ENCODE results near the gene SHISA7. TPM values are rescaled to one million over a fixed set of nuclear protein-coding genes. Genes with fewer than 3 reads are reported as not detected.

The SHISA7 gene
- polyA plus RNA-seq (ENCODE audit: insufficient read depth in 1 of 5, insufficient read length in 5 of 5, low replicate concordance in 1 of 5), result under 1 TPM; 0.16 to 0.23 (median 0.18) TPM
- long read RNA-seq, donor 1, result 0 reads
- long read RNA-seq, donor 2, result 0 reads
- long read RNA-seq, donor 3, result 0 reads
- long read RNA-seq, donor 4, result 0 reads
- long read RNA-seq, donor 5, result 0 reads
- long read RNA-seq, donor 6, result 0 reads
- long read RNA-seq, donor 7, result 0 reads
- long read RNA-seq, donor 8, result 0 reads

DNA sequence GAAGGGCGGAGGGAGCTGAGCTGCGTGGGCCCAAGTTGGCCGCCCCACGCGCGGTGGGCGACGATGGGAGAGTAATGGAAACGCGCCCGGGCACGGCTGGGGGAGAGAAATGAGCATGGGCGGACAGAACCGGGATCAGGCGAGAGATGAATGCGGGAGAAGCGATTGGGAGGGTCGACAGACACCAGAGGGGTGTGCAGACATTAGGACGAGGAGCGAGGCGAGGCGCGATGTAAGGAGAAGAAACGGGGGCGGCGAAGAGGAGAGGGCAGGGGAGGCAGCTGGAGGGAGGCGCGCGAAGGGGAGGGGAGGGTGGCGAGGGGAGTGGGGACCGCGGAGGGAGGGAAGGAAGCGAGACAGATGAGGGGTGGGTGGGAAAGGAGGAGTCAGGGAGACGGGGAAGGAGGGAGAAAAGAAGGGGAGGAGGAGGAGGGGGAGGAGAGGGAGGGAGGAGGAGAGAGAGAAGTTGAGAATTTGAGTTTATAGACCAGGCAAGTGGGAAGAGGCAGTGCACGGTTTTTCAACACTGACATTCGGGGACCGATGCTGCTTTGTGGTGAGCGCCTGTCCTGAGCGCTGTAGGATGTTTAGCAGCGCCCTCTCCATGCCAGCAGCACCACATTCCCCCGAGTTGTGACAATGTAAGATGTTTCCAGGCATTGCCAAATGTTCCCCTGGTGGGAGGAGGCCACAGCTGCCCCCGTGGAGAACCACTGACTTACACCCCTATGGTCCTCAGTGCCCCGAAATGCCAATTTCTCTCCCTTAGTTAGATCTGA, at the start of gene SHISA7:
SHISA7 (minus strand) TSS at position 256 of the 779 bp plus-strand sequence. CDS start 437 bp downstream, outside the sequence.
- no peak for DNase-seq

DNA sequence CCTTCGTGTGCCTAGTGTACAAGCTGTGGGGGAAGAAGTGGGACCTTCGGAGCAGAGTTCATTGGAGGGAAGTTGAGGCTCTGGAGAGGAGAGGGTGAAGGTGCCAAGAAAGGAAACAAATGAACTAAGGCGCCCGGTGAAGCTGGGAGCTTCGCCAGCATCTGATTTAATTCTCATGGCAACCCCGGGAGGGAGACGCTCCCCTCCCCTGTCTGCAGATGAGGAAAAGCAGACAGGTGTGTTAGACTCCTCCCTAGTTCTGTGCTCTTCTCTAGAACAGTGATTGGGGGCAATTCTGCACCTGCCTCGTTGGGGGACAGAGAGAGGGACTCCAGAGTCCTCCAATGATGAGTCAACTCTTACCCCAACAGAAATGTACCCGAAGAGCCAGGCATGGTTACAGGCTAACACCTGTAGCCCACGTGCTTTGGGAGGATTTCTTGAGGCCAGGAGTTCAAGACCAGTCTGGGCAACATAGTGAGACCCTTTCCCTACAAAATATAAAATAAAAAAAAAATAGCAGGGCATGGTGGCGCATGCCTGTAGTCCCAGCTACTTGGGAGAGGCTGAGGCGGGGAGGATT, 49.4 kb upstream of the SHISA7 start:
- DNase-seq, result no peak

DNA sequence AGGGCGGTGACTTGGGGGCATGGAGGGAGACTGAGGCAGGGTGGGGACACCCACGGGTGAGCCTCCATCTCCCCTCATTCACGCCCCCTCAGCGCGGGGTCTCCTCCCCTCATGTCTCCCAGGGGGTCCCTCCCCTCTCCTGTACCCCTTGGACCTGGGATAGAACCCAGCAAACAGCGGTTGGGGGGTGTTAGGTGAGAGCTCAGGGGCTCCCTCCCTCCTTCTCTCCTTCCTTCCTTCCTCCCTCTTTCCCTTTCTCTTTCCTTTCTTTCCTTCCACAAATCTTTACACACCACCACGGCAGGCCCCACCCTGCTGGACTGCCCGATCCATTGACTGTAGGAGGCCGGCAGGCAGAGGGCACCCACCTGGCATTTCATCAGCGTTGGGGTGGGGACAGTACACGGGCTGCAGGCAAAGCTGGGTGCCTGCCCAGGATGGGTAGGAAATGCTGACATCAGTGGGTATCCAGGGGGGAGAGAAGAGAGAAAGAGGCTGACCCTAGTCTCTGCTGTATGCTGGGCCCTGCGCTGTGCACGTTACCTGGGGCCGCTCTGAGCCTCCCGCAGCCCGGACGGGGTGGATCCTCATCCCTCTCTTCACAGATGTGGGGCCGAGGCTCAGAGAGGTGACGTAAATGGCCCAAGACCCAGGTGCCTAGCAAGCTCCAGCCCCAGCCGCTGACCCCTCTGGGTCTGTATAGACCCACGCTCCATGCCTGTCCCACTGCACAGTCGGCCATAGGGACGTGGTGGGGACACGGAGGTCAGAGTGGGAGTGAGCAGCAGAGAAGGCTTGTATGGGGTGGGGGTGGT, 48.7 kb upstream of the SHISA7 start:
- no peak for DNase-seq

DNA sequence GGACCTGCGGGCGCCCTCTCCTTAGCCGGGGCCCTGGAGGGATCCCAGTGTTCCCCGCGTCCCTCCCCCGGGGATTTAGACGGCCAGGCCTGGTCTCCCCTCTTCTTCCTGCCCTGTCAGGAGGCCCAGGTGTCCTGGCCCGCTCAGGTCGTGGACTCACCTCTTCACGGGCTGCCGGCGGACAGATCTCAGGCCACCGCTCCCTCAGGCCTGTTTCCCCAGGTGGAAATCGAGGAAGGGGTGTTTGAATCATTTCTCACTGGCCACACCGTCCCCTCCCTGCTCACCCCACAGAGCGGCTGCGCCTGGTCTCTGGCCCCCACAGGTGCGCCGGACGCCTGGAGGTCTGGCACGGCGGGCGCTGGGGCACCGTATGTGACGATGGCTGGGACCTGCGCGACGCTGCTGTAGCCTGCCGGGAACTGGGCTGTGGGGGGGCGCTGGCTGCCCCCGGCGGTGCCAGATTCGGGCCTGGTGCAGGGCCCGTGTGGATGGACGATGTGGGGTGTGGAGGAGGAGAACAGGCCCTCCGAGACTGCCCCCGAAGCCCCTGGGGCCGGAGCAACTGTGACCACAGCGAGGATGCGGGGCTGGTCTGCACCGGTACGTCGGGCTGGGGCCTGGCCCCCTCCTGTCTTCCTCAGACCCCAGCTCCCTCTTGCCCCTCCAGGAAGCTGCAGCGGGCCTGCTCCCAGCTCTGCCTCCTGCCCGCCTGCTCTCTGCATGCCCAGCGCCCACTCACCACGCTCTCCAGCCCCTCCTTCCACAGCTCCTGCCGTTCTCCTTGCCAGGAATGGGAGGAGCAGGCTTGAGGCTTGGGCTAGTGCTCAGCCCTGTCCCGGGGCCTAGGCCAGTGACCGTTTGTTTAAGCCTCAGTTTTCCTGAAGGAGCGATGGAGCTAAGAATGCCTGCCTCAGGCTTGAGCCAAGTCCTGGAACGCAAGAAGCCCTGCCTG, 47.7 kb upstream of the SHISA7 start:
- DNase-seq, result no peak

DNA sequence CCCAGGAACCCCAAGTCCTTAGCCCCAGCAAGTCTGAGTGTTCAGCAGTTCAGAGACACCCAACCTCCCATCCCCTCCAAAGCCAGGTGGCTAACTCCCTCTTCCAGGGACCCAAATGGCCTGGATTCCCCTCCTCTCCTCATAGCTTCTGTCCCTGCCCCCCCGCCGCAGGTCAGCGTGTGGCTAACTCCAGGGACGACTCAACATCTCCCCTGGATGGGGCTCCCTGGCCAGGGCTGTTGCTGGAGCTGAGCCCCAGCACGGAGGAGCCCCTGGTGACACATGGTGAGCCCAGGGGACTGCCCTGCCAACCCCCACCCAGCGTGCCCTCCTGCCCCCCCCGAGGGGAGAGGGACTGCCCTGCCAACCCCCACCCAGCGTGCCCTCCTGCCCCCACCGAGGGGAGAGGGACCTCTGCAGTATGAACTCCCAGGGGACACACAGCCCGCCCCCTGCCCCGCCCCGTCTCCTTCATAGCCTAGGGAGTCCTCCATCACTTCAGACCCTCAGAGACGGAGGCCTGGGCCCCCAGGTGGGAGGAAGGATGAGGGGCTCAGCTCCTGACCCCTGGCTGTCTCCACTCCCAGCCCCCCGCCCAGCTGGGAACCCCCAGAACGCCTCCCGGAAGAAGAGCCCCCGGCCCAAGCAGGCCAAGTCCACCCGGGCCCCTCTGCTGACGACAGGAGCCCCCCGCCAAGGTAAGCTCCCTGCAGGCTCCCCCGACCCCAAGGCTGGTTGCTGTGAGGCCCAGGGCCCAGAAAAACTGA, 46.8 kb upstream of the SHISA7 start:
- no peak for DNase-seq

DNA sequence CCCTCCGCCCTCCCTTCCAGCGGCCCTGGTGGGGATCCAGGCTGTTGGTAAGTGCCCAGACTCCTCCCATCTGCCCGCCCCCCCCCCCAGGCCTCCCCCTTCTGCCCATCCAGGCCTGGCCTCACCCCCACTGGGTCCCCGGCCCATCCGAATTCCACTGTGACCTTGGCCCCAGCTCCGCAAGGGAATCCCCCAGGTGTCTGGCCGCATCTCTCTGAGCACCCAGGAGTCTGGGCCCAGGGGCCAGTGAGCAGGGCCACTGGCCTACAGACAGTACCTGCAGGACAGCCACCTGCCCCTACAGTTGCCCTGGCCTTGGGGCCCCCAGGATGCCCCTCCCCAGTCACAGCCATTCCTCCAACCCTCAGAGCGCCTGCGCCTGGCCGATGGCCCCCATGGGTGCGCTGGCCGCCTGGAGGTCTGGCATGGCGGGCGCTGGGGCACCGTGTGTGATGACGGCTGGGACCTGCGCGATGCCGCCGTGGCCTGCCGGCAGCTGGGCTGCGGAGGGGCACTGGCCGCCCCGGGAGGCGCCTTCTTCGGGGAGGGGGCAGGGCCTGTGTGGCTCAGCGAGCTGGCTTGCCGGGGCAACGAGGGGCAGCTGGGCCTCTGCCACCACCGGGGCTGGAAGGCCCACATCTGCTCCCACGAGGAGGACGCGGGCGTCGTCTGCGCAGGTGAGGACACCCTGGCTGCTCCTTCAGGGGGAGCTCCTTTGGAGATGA, 46.0 kb upstream of the SHISA7 start:
- no peak for DNase-seq

DNA sequence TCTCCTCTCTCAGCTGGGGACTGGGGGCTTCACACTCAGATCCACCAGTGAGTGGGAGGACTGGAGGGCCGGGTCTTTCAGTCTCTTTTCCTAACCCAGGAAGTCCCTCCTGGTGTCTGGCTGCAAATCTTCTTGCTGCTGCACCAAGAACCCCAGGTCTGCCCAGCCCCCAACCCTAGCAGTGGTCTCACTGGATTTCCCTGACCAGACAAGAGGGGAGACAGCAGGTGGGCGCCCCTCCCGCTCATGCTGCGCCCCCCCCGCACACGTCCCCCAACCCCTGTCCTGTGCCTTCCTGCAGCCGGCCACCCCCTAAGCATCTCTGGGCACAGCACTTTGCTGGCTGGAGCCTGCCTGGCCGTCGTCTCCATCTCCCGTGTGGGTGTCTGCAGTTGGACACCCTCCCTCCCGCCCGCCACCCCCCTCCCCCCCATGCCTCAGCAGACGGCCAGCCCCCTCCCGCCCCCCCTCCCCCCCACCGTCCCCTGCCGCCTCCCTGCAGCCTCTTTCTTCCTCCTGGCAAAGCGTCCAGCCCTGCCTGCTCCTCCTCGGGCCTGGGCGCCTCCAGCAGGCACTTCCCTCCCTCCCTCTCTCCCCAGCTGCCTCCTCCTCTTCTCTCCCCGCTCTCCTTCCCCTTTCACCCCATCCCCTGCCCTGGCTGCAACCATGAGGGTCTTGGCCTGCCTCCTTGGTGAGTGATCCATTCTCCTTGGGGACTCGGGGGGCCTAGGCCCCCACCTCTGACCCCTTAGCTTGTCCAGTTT, 45.0 kb upstream of the SHISA7 start, which contains the start of gene SSC5D:
SSC5D (plus strand) TSS at position 513 of the 764 bp plus-strand sequence; CDS start at position 667, 154 bp downstream.
- peak in 1 of 2 donors; percentile 42 for DNase-seq

DNA sequence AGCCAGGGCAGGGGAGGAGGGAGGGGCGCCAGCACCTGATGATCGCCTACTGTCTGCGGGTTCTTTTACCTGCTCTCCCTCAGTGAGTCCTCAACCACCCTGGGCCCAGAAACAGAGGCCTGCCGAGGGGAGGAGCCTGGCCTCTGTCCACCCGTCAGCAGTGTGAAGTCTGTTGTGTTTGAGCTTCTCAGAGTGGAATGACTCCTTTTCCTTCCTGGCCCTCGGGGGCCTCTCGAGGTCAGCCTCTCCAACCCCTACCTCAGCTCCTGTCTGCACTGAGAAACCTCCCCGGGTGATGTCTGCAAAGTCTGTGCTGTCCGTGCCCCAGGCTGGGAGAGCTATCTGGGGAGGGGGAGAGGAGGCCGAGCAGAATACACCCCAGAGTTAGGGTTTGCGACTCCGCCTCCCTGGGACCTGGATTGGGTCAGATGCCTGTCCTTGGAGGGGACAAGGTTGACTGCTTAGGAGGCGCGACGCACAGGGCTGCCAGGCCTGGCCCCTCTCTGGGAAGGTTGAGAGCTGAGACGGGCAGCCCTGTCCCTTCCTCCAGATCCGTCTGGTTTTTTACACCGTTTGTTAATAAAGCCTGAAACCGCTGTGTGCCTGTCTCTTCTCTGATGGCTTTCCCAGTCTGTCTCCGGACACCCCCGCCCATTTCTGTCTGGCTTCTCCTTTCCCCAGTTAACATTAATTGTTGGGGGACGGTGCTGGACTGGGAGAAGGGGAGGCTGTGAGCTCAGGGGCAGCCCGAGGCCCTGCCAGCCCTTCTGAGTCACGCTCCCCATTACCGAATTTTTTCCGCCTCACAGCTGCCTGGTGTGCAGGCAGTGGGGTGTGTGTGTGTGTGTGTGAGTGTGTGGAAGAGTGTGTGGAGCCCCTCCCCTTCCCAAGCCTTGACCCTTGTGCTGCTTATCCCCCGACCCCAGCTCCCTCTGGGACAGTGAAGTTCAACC, 44.1 kb upstream of the SHISA7 start:
- peak in 1 of 2 donors; percentile 59 for DNase-seq

DNA sequence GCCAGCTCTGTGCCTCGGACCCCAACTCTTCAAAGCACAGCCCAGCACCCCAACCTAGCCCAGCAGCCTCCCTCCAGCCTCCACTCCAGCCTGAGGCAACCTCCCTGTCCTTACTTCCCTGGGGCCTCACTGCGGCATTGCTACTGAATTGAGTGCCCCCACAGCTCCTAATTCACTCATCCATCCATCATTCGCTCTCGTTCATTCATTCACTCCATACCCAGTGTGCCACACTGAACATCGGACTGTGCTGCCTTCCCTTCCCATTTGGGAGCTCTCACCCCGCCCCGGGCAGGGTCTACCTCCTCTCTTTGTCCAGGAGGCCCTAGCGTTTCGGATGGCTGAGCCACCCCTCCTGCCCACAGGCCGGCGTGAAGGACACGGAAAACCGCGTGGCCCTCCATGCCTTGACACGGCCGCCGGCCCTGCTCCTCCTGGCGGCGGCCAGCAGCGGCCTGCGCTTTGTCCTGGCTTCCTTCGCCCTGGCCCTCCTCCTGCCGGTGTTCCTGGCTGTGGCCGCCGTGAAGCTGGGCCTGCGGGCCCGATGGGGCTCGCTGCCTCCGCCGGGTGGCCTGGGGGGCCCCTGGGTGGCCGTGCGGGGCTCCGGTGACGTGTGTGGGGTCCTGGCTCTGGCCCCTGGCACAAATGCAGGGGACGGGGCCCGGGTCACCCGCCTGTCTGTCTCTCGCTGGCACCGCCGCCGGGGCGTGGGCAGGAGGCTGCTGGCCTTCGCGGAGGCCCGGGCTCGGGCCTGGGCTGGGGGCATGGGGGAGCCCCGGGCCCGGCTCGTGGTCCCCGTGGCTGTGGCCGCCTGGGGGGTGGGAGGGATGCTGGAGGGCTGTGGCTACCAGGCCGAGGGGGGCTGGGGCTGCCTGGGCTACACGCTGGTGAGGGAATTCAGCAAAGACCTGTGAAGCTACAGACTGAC, 43.2 kb upstream of the SHISA7 start:
- DNase-seq, result no peak

DNA sequence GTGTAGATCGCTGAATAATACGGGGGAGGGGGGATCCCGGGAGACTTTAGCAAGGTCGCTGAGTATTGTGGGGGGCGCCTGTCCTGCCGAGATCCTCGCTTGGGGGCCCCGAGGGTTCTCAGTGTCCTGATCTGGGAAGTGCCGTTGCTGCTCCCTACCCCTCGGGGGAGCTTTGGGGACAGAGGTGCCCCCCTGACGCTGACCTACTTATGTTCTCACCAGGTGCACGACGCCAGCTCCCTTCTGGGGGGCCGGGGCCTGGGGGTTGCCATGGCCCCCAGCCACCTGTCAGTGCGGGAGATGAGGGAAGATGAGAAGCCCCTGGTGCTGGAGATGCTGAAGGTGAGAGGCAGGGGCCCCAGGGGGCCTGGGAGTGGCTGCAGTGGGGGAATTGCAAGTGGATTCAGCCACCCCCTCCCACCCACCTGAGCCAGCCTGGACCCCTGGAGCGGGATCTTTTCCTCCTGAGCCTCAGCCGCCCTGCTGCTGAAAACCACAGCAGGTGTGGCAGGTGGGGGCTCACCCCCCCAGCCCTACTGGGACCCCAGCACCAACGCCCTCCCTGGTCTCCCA, 42.4 kb upstream of the SHISA7 start:
- no peak for DNase-seq

DNA sequence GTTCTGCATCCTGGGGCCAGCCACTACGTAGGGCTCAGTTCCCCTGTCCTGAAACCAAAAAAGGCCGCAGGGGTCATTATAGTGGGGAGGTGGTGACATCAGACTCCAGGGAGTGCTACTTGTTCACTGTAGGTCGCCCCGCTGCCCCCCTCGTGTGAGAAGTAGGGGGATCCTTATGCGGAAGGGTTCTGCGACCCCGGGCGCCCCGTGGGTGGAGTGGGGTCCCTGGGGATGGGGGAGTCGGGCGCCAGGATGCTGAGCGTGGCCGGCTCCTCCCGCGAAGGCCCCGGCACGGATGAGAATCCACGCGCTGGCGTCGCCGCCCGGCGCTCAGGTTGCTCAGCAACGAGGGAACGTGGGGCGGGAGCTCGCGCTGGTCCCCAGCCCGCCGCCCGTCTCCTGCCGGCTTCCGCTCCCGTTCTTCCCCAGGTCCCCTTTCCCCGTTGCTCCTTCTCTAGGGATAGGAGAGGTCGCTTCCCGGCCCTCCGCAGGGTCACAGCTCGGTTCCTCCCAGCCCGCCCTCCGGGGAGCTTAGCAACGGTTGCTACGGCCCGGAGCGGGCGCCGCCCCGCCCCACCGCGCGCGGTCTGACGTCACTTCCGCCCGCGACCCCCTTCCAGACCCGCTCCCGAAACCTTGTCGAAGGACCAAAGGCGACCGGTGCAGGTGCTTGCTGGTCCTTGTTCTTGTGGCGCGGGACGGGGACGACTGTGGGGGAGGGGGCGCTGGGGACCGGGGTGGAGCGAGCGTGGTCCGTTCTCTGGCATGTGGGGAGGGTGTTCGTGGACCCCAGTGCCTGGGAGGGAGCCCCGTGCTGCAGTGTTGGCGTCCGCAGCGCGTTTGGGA, 41.7 kb upstream of the SHISA7 start, which contains the start of gene NAT14:
NAT14 (plus strand) TSS at position 596 of the 846 bp plus-strand sequence. CDS start 521 bp downstream, outside the sequence.
- peak; percentile 77 to 80 for DNase-seq

DNA sequence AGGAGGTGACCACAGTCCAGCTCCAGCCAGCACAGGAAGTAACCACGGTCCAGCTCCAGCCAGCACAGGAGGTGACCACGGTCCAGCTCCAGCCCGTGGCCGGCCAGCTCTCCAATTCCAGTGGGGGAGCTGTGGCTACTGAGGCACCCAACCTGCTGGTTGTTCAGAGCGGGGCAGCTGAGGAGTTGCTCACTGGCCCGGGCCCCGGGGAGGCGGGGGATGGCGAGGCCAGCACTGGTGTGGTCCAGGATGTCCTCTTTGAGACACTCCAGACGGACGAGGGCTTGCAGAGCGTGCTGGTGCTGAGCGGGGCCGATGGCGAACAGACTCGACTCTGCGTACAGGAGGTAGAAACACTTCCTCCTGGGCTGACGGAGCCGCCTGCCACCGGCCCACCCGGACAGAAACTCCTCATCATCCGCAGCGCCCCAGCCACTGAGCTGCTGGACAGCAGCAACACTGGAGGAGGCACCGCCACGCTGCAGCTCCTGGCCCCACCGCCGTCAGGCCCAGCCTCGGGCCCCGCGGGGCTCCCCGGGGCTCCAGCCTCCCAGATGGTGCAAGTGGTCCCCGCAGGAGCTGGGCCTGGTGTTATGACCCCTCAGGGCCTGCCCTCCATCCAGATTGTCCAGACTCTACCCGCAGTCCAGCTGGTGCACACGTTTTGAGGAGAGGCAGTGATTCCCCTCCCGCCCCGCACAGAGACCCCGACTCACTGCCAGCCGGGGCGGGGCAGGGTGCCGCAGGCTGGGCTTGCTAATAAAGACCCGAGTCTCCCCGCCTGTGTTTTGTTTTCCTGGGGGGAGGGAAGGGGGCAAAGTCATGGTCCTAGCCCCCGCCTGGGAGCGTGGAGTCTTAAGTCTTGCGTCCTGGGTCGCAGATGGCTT, 40.8 kb upstream of the SHISA7 start:
- DNase-seq, result no peak

DNA sequence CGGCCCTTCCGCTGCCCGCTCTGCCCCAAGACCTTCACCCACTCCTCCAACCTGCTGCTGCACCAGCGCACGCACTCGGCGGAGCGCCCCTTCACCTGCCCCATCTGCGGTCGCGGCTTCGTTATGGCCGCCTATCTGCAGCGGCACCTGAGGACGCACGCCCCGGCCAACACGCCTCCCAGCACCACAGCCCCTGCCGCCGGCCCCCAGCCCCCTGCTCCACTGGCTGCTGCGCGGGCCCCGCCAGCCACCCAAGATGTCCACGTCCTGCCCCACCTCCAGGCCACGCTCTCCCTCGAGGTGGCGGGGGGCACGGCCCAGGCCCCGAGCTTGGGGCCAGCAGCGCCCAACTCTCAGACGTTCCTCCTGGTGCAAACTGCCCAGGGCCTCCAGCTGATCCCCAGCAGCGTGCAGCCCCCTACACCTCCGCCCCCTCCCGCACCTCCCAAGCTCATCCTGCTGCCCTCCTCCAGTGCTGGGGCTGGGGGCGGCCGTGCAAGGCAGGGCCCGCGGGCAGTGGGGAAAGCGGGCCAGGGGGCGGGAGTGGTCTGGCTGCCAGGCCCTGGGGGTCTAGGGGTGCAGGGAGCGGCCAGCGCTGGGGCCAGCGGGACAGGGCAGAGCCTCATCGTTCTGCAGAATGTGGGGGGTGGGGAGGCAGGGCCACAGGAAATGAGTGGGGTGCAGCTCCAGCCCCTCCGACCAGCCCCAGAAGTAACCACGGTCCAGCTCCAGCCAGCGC, 40.0 kb upstream of the SHISA7 start:
- DNase-seq, result no peak
